Keratinocyte (primary cell): ENCODE data around the gene FEZF2. TPM values are rescaled to one million over a fixed set of nuclear protein-coding genes. Genes with fewer than 3 reads are reported as not detected.

Experiments used
- DNase-seq: peaks from one replicate; pipeline ENCODE4 v3.0.0-alpha.2; 2011; ENCODE audit warnings: low read depth, missing footprints, low spot score
- FAIRE-seq: peaks from 2 replicates; lab custom pipeline; 2011; peaks lifted over from hg19 to GRCh38; lab: Jason Lieb, UNC
- H2AFZ ChIP-seq: 2 replicates; pipeline ENCODE4 v1.6.0; 2012; ENCODE audit warnings: low read length, control low read depth, inconsistent platforms; ENCODE audit not compliant: control insufficient read depth
- H3K27ac ChIP-seq: 2 replicates; pipeline ENCODE4 v1.5.1; 2011; ENCODE audit warnings: low read length; ENCODE audit not compliant: control insufficient read depth, insufficient read depth
- H3K27me3 ChIP-seq: 3 replicates; pipeline ENCODE4 v1.6.0; 2011; ENCODE audit warnings: low read length; ENCODE audit not compliant: control insufficient read depth, insufficient read depth; ENCODE audit errors: extremely low read depth
- H3K36me3 ChIP-seq, 2 experiments: 2 replicates in 1 of 2; 3 replicates in 1 of 2; pipeline ENCODE4 v1.5.1; 2011; ENCODE audit warnings: low read length in 2 of 2, mild to moderate bottlenecking in 1 of 2; ENCODE audit not compliant: control insufficient read depth in 2 of 2, insufficient read depth in 2 of 2; ENCODE audit errors: extremely low read depth in 1 of 2
- H3K4me1 ChIP-seq: 3 replicates; pipeline ENCODE4 v1.5.1; 2011; ENCODE audit warnings: low read length; ENCODE audit not compliant: control insufficient read depth, insufficient read depth; ENCODE audit errors: extremely low read depth
- H3K4me2 ChIP-seq: 3 replicates; pipeline ENCODE4 v1.6.0; 2011; ENCODE audit warnings: low read depth, low read length; ENCODE audit not compliant: control insufficient read depth, insufficient read depth; ENCODE audit errors: extremely low read depth
- H3K4me3 ChIP-seq, 3 experiments: fragments of 200-600 bp in 1 of 3; sonication (generic) in 1 of 3; 2 replicates in 2 of 3; 3 replicates in 1 of 3; pipeline ENCODE4 v1.5.1; 2011 to 2016; ENCODE audit warnings: low read length in 3 of 3, mild to moderate bottlenecking in 3 of 3, control low read depth in 2 of 3, inconsistent platforms in 1 of 3, low read depth in 1 of 3, mixed read lengths in 1 of 3, mixed run types in 1 of 3, moderate library complexity in 1 of 3; ENCODE audit not compliant: control insufficient read depth in 2 of 3, insufficient read depth in 2 of 3; ENCODE audit errors: extremely low read depth in 1 of 3
- H3K79me2 ChIP-seq: 2 replicates; pipeline ENCODE4 v1.6.0; 2012; ENCODE audit warnings: low read length; ENCODE audit not compliant: control insufficient read depth, insufficient read depth
- H3K9ac ChIP-seq: 3 replicates; pipeline ENCODE4 v1.6.0; 2011; ENCODE audit warnings: low read length; ENCODE audit not compliant: control insufficient read depth, insufficient read depth; ENCODE audit errors: extremely low read depth
- H3K9me1 ChIP-seq: 3 replicates; pipeline ENCODE4 v1.6.0; 2011; ENCODE audit warnings: low read length; ENCODE audit not compliant: control insufficient read depth, insufficient read depth; ENCODE audit errors: extremely low read depth
- H3K9me3 ChIP-seq: 2 replicates; pipeline ENCODE4 v1.5.1; 2012; ENCODE audit warnings: low read depth, low read length; ENCODE audit not compliant: control insufficient read depth
- H4K20me1 ChIP-seq: 3 replicates; pipeline ENCODE4 v1.6.0; 2011; ENCODE audit warnings: low read length; ENCODE audit not compliant: control insufficient read depth, insufficient read depth; ENCODE audit errors: extremely low read depth
- CTCF ChIP-seq, 3 experiments: IDR thresholded peaks in 1 of 3; conservative IDR thresholded peaks in 1 of 3; optimal IDR thresholded peaks in 1 of 3; 2 replicates in 2 of 3; 3 replicates in 1 of 3; pipeline versions ENCODE3 to v1.5.1; 2011; ENCODE audit warnings: low read length in 3 of 3, mild to moderate bottlenecking in 3 of 3, moderate library complexity in 2 of 3, control low read depth in 1 of 3, inconsistent platforms in 1 of 3; ENCODE audit not compliant: insufficient read depth in 2 of 3; ENCODE audit errors: extremely low read depth in 1 of 3
- EZH2 ChIP-seq: IDR thresholded peaks from one replicate; pipeline ENCODE4 v1.6.1; 2012; ENCODE audit warnings: inconsistent platforms, mild to moderate bottlenecking, low read length, moderate library complexity
- dilution Hi-C: fragments of 300-500 bp; cut with MboI; formaldehyde crosslinking; loops from one replicate; pipeline ENCODE4 v1.7.0; 2020; ENCODE audit warnings: low sequenced_read_pairs; ENCODE audit not compliant: extremely low pct_ligation_motif_present
- polyA plus RNA-seq, 5 experiments: library from polyadenylated mRNA; depleted of rRNA in 3 of 5; stranded (reverse) in 3 of 5; stranded (forward) in 1 of 5; unstranded in 1 of 5; fragments of >200 nt; gene quantifications; 1 replicate in 1 of 5; 2 replicates in 3 of 5; 3 replicates in 1 of 5; pipeline versions ENCODE4 v1.2.1 to v1.2.3, GENCODE V29; 2011 to 2012; ENCODE audit warnings: missing spikeins in 2 of 5, low read depth in 1 of 5, low replicate concordance in 1 of 5

Gene FEZF2
- polyA plus RNA-seq, 1 donor (not counting 4 experiments of a cell fraction or from before 2014, with no cell fraction given), result not detected

DNA sequence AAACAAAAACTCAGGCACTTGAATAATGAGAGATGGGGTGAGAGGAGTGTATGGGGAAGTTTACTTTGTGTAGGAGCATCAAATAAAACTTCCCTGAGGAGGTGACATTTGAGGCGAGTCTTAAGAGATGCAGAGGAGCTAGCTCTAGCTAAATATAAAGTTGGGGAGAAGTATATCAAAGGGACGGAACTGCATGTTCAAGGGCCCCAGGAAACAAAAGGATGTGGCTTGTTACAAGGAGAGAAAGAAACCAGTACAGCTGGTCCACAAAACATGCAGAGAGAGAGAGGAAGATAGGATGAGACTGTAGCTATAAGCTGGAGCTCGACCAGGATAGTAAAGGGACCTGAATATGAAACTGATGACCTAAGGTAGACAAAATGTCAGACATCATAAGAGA, 17.6 kb downstream of the FEZF2 start:
- H4K20me1 ChIP-seq, result no peaks in the 10 kb centered on the region
- H3K27ac ChIP-seq, result no peak overlapping the region
- no peak overlapping the region for H2AFZ ChIP-seq
- no peaks in the 10 kb centered on the region for H3K79me2 ChIP-seq
- H3K9me1 ChIP-seq, result no peaks in the 10 kb centered on the region
- H3K9me3 ChIP-seq, result no peaks in the 10 kb centered on the region
- DNase-seq (no peak), FAIRE-seq (no peak)
- H3K27me3 ChIP-seq, result no peaks in the 10 kb centered on the region
- H3K4me3 ChIP-seq, result no peak overlapping the region
- TF ChIP-seq CTCF (optimal IDR thresholded peaks at IDR 0.05 in 1 of 3, IDR thresholded peaks at IDR 0.05 in 1 of 3, conservative IDR thresholded peaks at IDR 0.05 in 1 of 3; ENCODE audit: extremely low read depth in 1 of 3, insufficient read depth in 2 of 3, low read length in 3 of 3) (no peak), EZH2 (no peak)
- H3K4me2 ChIP-seq, result no peak overlapping the region
- H3K36me3 ChIP-seq, result no peaks in the 10 kb centered on the region
- H3K4me1 ChIP-seq, result no peaks in the 10 kb centered on the region
- no peak overlapping the region for H3K9ac ChIP-seq
- dilution Hi-C loops, result no loop called here

DNA sequence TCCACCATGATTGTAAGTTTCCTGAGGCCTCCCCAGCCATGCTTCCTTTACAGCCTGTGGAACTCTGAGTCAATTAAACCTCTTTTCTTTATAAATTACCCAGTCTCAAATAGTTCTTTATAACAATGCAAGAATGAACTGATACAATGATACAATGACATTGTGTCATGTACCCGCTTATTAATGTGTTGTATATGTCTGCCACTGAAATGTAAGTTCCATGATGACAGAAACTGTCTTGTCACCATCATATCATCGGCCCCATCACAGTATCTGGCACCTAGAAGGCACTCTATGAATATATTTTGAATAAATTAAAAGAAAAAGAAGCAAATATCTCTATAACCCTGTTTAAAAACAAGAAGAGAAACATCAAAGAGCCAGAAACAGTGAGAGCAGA, 29.6 kb downstream of the FEZF2 start:
- TF ChIP-seq EZH2 (no peak), CTCF (optimal IDR thresholded peaks at IDR 0.05 in 1 of 3, IDR thresholded peaks at IDR 0.05 in 1 of 3, conservative IDR thresholded peaks at IDR 0.05 in 1 of 3; ENCODE audit: extremely low read depth in 1 of 3, insufficient read depth in 2 of 3, low read length in 3 of 3) (no peak)
- no peak overlapping the region for H2AFZ ChIP-seq
- no peaks in the 10 kb centered on the region for H3K27me3 ChIP-seq
- no peaks in the 10 kb centered on the region for H3K9me1 ChIP-seq
- no peaks in the 10 kb centered on the region for H3K36me3 ChIP-seq
- no peak overlapping the region for H3K4me2 ChIP-seq
- DNase-seq (no peak), FAIRE-seq (no peak)
- H3K4me1 ChIP-seq, result no peaks in the 10 kb centered on the region
- no peak overlapping the region for H3K27ac ChIP-seq
- no peaks in the 10 kb centered on the region for H4K20me1 ChIP-seq
- H3K9me3 ChIP-seq, result no peaks in the 10 kb centered on the region
- dilution Hi-C loops, result no loop called here
- no peak overlapping the region for H3K4me3 ChIP-seq
- no peak overlapping the region for H3K9ac ChIP-seq
- no peaks in the 10 kb centered on the region for H3K79me2 ChIP-seq
